ENCODE measurements around the gene APOBEC2.
"Not testable (repeated sequence)": the region's sequence is repeated elsewhere in the genome, so short reads cannot be mapped to it uniquely, and the experiment has no call there.

Gene APOBEC2

GRCh38 chr6:41014780-41015179 lies 38.2 kb upstream of the APOBEC2 start:
- Histone ChIP-seq H3K36me3 (ENCODE audit: insufficient read depth, low read length) (no peaks in the 10 kb centered on the region), H3F3A (ENCODE audit: low read depth) (no peaks in the 10 kb centered on the region), H3K9ac (ENCODE audit: low read depth, low read length, poor library complexity, severe bottlenecking) (no peak overlapping the region), H3K27me3 (ENCODE audit: insufficient read depth, low read length, poor library complexity, severe bottlenecking) (no peaks in the 10 kb centered on the region), H2AFZ (ENCODE audit: low read length) (no peak overlapping the region), H3K4me3 (ENCODE audit: low read length, poor library complexity, severe bottlenecking) (no peak overlapping the region), H4K20me1 (ENCODE audit: insufficient read depth, low read length, poor library complexity, severe bottlenecking) (no peaks in the 10 kb centered on the region), H3K9me2 (replicated peaks; ENCODE audit: low read depth, low read length) (no peaks in the 10 kb centered on the region), H3K9me3 (ENCODE audit: insufficient read depth, low read depth, low read length) (no peaks in the 10 kb centered on the region), H3K4me2 (ENCODE audit: low read depth, low read length, poor library complexity, severe bottlenecking) (no peak overlapping the region), H3K79me2 (ENCODE audit: insufficient read depth, low read length) (no peaks in the 10 kb centered on the region), H3K4me1 (ENCODE audit: insufficient read depth, low read length, poor library complexity, severe bottlenecking) (no peaks in the 10 kb centered on the region)
- TF ChIP-seq EZH2phosphoT487 (IDR thresholded peaks at IDR 0.05; ENCODE audit: borderline replicate concordance), result no peak
- TF ChIP-seq CTCF (conservative IDR thresholded peaks at IDR 0.05; ENCODE audit: low read length), result no peak

GRCh38 chr6:41015860-41016259 lies 37.1 kb upstream of the APOBEC2 start:
- not testable (repeated sequence) for H3K79me2 ChIP-seq (ENCODE audit: insufficient read depth, low read length); H3K4me1 ChIP-seq (ENCODE audit: insufficient read depth, low read length, poor library complexity, severe bottlenecking); H3K4me2 ChIP-seq (ENCODE audit: low read depth, low read length, poor library complexity, severe bottlenecking); H3K4me3 ChIP-seq (ENCODE audit: low read length, poor library complexity, severe bottlenecking); H3K27me3 ChIP-seq (ENCODE audit: insufficient read depth, low read length, poor library complexity, severe bottlenecking); H2AFZ ChIP-seq (ENCODE audit: low read length); H3K9ac ChIP-seq (ENCODE audit: low read depth, low read length, poor library complexity, severe bottlenecking); H3K9me3 ChIP-seq (ENCODE audit: insufficient read depth, low read depth, low read length); H4K20me1 ChIP-seq (ENCODE audit: insufficient read depth, low read length, poor library complexity, severe bottlenecking); H3K36me3 ChIP-seq (ENCODE audit: insufficient read depth, low read length); H3K9me2 ChIP-seq (replicated peaks; ENCODE audit: low read depth, low read length); H3F3A ChIP-seq (ENCODE audit: low read depth)

- H3K4me2 ChIP-seq (ENCODE audit: low read depth, low read length, poor library complexity, severe bottlenecking), result no peak overlapping the region
- no peaks in the 10 kb centered on the region for H3F3A ChIP-seq (ENCODE audit: low read depth)
- H3K79me2 ChIP-seq (ENCODE audit: insufficient read depth, low read length), result no peaks in the 10 kb centered on the region
- no peak overlapping the region for H2AFZ ChIP-seq (ENCODE audit: low read length)
- H3K4me3 ChIP-seq (ENCODE audit: low read length, poor library complexity, severe bottlenecking), result no peak overlapping the region
- no peaks in the 10 kb centered on the region for H3K9me2 ChIP-seq (replicated peaks; ENCODE audit: low read depth, low read length)
- H3K9ac ChIP-seq (ENCODE audit: low read depth, low read length, poor library complexity, severe bottlenecking), result no peak overlapping the region
- no peaks in the 10 kb centered on the region for H3K4me1 ChIP-seq (ENCODE audit: insufficient read depth, low read length, poor library complexity, severe bottlenecking)
- no peaks in the 10 kb centered on the region for H4K20me1 ChIP-seq (ENCODE audit: insufficient read depth, low read length, poor library complexity, severe bottlenecking)
- no peaks in the 10 kb centered on the region for H3K36me3 ChIP-seq (ENCODE audit: insufficient read depth, low read length)
- TF ChIP-seq EZH2phosphoT487 (IDR thresholded peaks at IDR 0.05; ENCODE audit: borderline replicate concordance) (no peak), CTCF (conservative IDR thresholded peaks at IDR 0.05; ENCODE audit: low read length) (no peak)
- H3K9me3 ChIP-seq (ENCODE audit: insufficient read depth, low read depth, low read length), result no peaks in the 10 kb centered on the region
- no peaks in the 10 kb centered on the region for H3K27me3 ChIP-seq (ENCODE audit: insufficient read depth, low read length, poor library complexity, severe bottlenecking)
These were observed 35.3 kb upstream of the APOBEC2 start for GRCh38 chr6:41017663-41018062.

- Histone ChIP-seq H3K4me3 (ENCODE audit: low read length, poor library complexity, severe bottlenecking) (no peak overlapping the region), H4K20me1 (ENCODE audit: insufficient read depth, low read length, poor library complexity, severe bottlenecking) (no peaks in the 10 kb centered on the region), H3K36me3 (ENCODE audit: insufficient read depth, low read length) (no peaks in the 10 kb centered on the region), H3K9me2 (replicated peaks; ENCODE audit: low read depth, low read length) (no peaks in the 10 kb centered on the region), H3K27me3 (ENCODE audit: insufficient read depth, low read length, poor library complexity, severe bottlenecking) (no peaks in the 10 kb centered on the region), H3K79me2 (ENCODE audit: insufficient read depth, low read length) (peaks cover 17% of the 10 kb centered on the region), H3F3A (ENCODE audit: low read depth) (no peaks in the 10 kb centered on the region), H3K9me3 (ENCODE audit: insufficient read depth, low read depth, low read length) (no peaks in the 10 kb centered on the region), H3K4me1 (ENCODE audit: insufficient read depth, low read length, poor library complexity, severe bottlenecking) (peaks cover 28% of the 10 kb centered on the region), H3K4me2 (ENCODE audit: low read depth, low read length, poor library complexity, severe bottlenecking) (no peak overlapping the region), H2AFZ (ENCODE audit: low read length) (no peak overlapping the region), H3K9ac (ENCODE audit: low read depth, low read length, poor library complexity, severe bottlenecking) (no peak overlapping the region)
- TF ChIP-seq EZH2phosphoT487 (IDR thresholded peaks at IDR 0.05; ENCODE audit: borderline replicate concordance) (no peak), CTCF (conservative IDR thresholded peaks at IDR 0.05; ENCODE audit: low read length) (peak; percentile 37)
These were observed 31.2 kb upstream of the APOBEC2 start for GRCh38 chr6:41021832-41022231.

All from Loucy (cell line).